ENCODE results near the gene RASA3. TPM values are rescaled to one million over a fixed set of nuclear protein-coding genes. Genes with fewer than 3 reads are reported as not detected.
A peak's percentile ranks its signal among the peaks of the same experiment; 100 is the strongest.
"Not testable (repeated sequence)": the region's sequence is repeated elsewhere in the genome, so short reads cannot be mapped to it uniquely, and the experiment has no call there.

RASA3 gene
- total RNA-seq, 1 experiment from 2014 or later, result 22.8 TPM

GRCh38 chr13:114101358-114102130, 30.9 kb downstream of the RASA3 start:
- no peak for DNase-seq (ENCODE audit: low read depth)

GRCh38 chr13:114100446-114101357, 31.7 kb downstream of the RASA3 start:
- DNase-seq (ENCODE audit: low read depth), result peak; percentile 49

DNA sequence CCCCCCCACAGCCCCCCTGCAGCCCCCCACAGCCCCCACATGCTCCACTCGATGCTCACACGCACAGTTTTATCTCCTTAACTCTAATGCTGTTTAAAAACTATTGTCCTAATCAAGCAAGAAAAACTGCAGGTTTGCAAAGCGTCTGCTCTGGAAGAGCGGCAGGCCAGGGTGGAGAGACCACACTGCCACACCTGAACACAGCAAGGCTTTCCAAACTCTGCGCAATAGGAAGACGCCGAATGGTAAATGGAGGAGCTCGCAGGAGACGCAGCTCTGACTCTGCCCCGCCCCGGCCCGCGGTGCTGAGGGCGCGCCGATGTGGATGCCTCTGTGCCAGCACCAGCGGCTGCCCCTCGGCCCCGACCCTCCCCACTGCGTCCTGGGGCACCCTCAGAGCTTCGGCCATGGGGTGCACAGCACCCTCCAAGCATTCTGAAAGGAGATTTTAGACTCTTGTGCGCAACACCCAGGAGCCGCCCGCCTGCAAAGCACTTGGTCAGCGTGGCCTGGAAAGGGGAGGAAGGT, 32.4 kb downstream of the RASA3 start:
- DNase-seq (ENCODE audit: low read depth), result peak; percentile 62

- peak; percentile 98 for DNase-seq (ENCODE audit: low read depth)
These were observed 33.2 kb downstream of the RASA3 start for GRCh38 chr13:114099191-114099590.

DNA sequence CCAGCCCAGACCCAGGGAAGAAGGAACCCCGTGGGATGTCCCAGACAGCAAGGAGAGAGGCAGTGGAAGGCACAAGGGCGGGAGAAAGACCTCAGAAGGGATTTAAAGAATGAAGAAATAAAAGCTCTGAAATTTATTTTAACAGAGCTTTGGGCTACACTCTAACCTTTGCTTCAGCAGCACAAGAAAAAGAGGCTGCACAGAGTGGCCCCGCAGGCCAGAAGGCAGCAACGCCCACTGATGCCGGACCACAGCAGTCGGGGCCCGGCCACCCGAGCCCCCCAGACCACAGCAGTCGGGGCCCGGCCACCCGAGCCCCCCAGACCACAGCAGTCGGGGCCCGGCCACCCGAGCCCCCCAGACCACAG, 33.8 kb downstream of the RASA3 start:
- not testable (repeated sequence) for DNase-seq (ENCODE audit: low read depth)

DNA sequence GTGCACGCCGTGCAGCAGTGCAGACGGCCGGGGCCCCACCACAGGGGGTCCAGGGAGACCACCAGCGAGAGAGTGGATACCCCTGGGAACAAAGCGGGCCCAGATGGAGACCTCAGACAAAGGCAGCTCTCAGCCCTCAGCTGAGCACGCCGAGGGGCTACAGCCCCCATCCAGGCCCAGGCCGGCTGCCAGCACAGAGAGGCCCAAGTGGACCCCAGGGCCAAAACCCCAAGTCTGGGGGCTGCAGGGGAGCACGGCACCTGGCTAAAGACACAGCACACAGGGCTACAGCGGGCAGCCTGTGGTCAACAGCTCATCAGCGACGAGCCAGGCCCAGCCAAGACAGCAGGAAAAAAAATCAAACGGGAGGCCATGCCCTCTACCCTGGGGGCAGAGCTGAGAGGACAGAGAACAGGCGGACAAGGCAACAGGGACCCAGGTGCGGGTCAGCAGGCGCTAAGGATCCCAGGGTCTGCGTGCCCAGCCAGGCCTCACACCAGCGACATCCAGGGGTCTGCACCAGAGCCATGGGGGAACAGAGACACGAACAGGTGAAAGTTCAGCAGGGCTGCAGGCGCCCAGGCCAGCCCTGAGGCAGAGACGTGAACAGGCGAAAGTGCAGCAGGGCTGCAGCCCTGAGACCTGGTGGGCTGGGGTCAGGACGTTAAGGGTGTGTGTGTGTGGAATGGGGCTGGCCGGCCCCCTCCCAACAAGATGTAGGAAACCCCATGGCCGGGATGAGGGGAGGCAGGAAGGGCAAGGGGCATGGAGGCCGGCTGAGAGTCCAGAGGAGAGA, 34.3 kb downstream of the RASA3 start:
- DNase-seq (ENCODE audit: low read depth), result peak; percentile 66

DNA sequence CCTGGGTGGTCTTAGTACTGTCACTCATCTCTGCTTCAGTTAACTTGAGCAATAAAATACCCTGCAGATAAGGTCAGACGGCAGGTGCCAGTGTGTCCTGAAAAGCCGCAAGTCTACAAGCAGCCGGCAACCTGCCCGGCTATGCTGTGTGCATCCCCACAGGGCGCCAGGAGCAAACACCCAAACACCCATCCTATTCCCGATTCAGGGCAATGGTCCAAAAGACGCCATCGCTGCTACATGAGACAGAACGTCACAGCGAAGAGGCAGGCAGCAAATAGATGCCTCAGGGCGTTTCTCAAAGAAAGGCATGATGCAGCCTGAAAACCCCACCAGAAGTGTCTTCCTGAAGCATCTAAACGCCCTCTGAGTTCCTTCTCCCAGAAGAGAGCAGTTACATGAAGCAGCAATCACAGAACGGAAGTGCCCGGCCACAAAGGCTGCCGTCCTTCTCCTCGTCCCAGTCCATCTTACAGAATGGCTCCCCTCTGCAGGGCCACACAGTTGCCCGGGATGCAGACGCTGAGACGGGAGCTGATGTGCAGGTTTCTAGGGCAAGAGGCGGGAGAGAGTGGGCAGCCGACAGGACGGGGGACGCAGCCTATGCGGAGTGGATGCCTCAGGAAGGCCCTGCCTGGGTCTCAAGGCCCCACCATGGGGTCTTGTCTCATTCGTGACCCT, 35.1 kb downstream of the RASA3 start:
- DNase-seq (ENCODE audit: low read depth), result peak; percentile 65

DNA sequence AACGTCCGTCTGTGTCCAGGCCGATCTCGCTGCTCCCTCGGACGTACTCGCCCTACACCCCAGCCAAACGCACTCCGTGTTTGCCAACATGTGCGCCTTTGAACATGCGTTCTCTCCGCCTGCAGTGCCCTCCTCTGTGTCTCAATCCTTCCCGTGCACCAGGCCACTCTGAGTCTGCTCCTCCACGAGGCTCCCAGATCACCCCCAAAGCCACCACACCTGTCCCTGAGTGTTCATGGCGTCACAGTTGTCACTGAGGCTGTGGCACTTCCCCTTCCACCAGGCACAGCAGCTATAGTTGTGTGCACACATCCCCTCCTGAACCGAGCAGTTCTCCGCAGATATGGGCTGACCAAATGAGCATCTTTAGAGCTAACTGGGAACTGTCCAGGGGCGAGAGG, 35.6 kb downstream of the RASA3 start:
- DNase-seq (ENCODE audit: low read depth), result no peak

DNA sequence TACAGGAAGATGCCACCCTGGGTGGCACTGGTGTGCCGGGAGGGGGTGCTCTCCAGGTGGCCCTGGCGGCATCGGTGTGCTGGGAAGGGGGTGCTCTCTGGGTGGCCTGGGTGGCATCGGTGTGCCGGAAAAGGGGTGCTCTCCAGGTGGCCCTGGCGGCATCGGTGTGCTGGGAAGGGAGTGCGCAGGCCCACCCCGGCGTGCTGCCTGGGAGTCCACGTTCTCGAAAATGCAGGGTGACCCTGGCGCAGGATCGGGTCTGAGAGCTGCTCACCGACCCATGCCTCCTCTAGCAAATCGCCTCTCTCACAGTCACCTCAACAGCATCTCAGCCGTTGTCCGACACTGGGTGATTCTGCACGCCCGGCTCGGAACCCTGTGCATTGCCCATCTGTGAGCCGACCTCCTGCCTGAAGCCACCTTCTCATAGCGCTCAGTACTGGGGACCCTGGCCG, 36.4 kb downstream of the RASA3 start:
- DNase-seq (ENCODE audit: low read depth), result no peak

DNA sequence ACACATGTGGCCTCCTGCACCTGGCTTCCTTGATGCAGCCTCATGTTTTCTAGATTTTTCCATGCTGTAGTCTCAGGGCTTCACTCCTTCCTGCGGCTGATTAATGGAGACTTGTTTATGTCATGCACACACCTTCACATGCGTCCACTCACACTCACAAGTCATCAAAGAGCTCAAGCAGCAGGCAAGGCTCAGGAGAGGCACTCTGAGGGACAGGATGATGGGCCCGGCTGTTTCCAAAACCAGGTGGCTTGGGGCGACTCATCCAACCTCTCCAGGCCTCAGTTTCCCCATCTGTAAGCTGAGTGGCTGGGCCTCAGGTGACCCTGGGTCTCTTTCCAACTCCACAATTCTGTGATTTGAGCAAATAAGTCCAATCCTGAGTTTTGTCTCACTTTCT, 36.9 kb downstream of the RASA3 start:
- no peak for DNase-seq (ENCODE audit: low read depth)

GRCh38 chr13:114093118-114093517, 39.3 kb downstream of the RASA3 start:
- no peak for DNase-seq (ENCODE audit: low read depth)

DNA sequence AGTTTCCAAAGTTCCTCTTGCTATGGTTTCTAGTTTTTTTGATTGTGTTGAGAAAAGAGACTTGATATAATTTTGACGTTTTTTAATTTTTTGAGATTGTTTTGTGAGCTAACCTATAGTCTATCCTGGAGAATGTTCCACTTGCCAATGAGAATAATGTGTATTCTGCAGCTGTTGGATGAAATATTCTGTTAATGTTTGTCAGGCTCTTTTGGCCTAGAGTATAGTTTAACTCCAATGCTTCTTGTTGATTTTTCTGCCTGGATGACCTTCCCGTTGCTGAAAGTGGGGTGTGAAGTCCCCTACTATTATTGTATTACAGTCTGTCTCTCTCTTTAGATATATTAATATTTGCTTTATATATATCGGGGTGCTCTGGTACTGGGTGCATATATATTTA, 40.0 kb downstream of the RASA3 start:
- DNase-seq (ENCODE audit: low read depth), result no peak

GRCh38 chr13:114090476-114090875, 41.9 kb downstream of the RASA3 start:
- no peak for DNase-seq (ENCODE audit: low read depth)

GRCh38 chr13:114089751-114090400, 42.5 kb downstream of the RASA3 start:
- no peak for DNase-seq (ENCODE audit: low read depth)

- DNase-seq (ENCODE audit: low read depth), result no peak
These were observed 43.1 kb downstream of the RASA3 start for GRCh38 chr13:114089341-114089740.

- DNase-seq (ENCODE audit: low read depth), result no peak
These were observed 43.6 kb downstream of the RASA3 start for GRCh38 chr13:114088863-114089262.

- DNase-seq (ENCODE audit: low read depth), result no peak
These were observed 44.2 kb downstream of the RASA3 start for GRCh38 chr13:114088234-114088633.

GRCh38 chr13:114087430-114087829, 45.0 kb downstream of the RASA3 start:
- no peak for DNase-seq (ENCODE audit: low read depth)

- DNase-seq (ENCODE audit: low read depth), result no peak
These were observed 49.4 kb downstream of the RASA3 start for GRCh38 chr13:114082849-114083645.
